Panc1 (cell line): ENCODE measurements around the gene NHLRC3. TPM values are rescaled to one million over a fixed set of nuclear protein-coding genes. Genes with fewer than 3 reads are reported as not detected.

ENCODE experiments used
- ATAC-seq: fragments of 200-7000 bp; cut with Tn5 transposase; 2 replicates; pipeline ENCODE4 v1.9.1; 2020; ENCODE audit warnings: mild to moderate bottlenecking, moderate library complexity
- BruUV-seq: library from RNA; stranded (reverse); fragments of 400-500 nt; replicated peaks from 2 replicates; lab custom pipeline; 2021; lab: Mats Ljungman, UMichigan
- CTCF ChIA-PET: fragments of 300-600 bp; sonication (Branson Sonifier 250); formaldehyde crosslinking; loops from one replicate; lab custom pipeline; 2022; ENCODE audit warnings: antibody characterized with exemption; lab: Charles Lee
- POLR2A ChIA-PET: fragments of 300-600 bp; sonication (Branson Sonifier 250); formaldehyde crosslinking; loops from one replicate; lab custom pipeline; 2022; ENCODE audit warnings: antibody characterized with exemption; lab: Charles Lee
- DNase-seq: peaks from one replicate; pipeline ENCODE4 v3.0.0-alpha.2; 2010; ENCODE audit warnings: low read depth, low spot score
- H3K27ac ChIP-seq: 2 replicates; pipeline ENCODE4 v1.5.1; 2011; ENCODE audit warnings: mild to moderate bottlenecking, low read length, inconsistent platforms
- H3K27me3 ChIP-seq: fragments of 200-500 bp; sonication (Bioruptor generic); 2 replicates; pipeline ENCODE4 v1.6.0; 2014; ENCODE audit warnings: low read length, inconsistent platforms; ENCODE audit not compliant: control insufficient read depth, insufficient read depth
- H3K36me3 ChIP-seq: fragments of 200-500 bp; sonication (Bioruptor generic); 2 replicates; pipeline ENCODE4 v1.5.1; 2014; ENCODE audit warnings: inconsistent platforms, mild to moderate bottlenecking, low read length, moderate library complexity; ENCODE audit not compliant: control insufficient read depth, insufficient read depth
- H3K4me1 ChIP-seq: 2 replicates; pipeline ENCODE4 v1.5.1; 2011; ENCODE audit warnings: inconsistent platforms, mild to moderate bottlenecking, low read length, moderate library complexity; ENCODE audit not compliant: control insufficient read depth, insufficient read depth
- H3K4me3 ChIP-seq, 2 experiments: 2 replicates each; pipeline ENCODE4 v1.5.1; 2011 to 2012; ENCODE audit warnings: low read depth in 2 of 2, low read length in 2 of 2, mild to moderate bottlenecking in 2 of 2, inconsistent platforms in 1 of 2, moderate library complexity in 1 of 2
- H3K9me3 ChIP-seq: fragments of 200-500 bp; sonication (Bioruptor generic); 2 replicates; pipeline ENCODE4 v1.5.1; 2014; ENCODE audit warnings: low read depth, mild to moderate bottlenecking, inconsistent platforms, low read length, moderate library complexity; ENCODE audit not compliant: control insufficient read depth, insufficient read depth
- SIN3A ChIP-seq: IDR thresholded peaks from 2 replicates; pipeline ENCODE4 v1.6.1; 2012; ENCODE audit warnings: low read depth, mild to moderate bottlenecking, low read length, moderate library complexity, borderline replicate concordance; ENCODE audit not compliant: insufficient read depth
- TCF7L2 ChIP-seq: IDR thresholded peaks from 2 replicates; pipeline ENCODE4 v1.6.1; 2011; ENCODE audit warnings: mild to moderate bottlenecking, low read depth, low read length, inconsistent platforms
- in situ Hi-C: cut with HindIII; loops from 2 replicates; pipeline ENCODE4 v1.10.0; 2016; ENCODE audit warnings: low sequenced_read_pairs, low pct_unique_long_range_greater_than_20kb
- intact Hi-C: fragments of 100-400 bp; cut with micrococcal nuclease; formaldehyde crosslinking; loops from one replicate; pipeline ENCODE4 v1.10.0; 2022; ENCODE audit not compliant: unreplicated experiment
- total RNA-seq: library from RNA; stranded (reverse); gene quantifications from one replicate; pipeline ENCODE4 v1.2.1, GENCODE V29; 2021; ENCODE audit not compliant: unreplicated experiment
- TF ChIP-seq, protein P1 (sequence below), 2 experiments: IDR thresholded peaks; 2 replicates each; pipeline ENCODE4 v1.6.1; 2011 to 2012; ENCODE audit warnings: low read depth in 2 of 2, control low read depth in 1 of 2, low read length in 1 of 2, mild to moderate bottlenecking in 1 of 2, moderate library complexity in 1 of 2; ENCODE audit not compliant: insufficient read depth in 1 of 2

NHLRC3 gene
- total RNA-seq, 1 experiment from 2014 or later, result 16.1 TPM

DNA sequence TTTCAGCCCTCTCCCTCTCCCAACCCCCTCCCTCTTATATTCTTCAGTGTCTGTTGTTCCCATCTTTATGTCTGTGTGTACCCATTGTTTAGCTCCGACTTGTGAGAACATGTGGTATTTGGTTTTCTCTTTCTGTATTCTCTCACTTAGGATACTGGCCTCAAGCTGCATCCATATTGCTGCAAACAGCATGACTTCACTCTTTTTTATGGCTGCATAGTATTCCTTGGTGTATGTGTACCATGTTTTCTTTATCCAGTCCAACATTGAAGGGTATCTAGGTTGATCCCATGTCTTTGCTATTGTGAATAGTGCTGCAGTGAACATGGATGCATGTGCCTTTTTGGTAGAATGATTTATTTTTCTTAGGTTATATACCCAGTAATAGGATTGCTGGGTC, 17.8 kb downstream of the NHLRC3 start:
- no TSS peak for BruUV-seq
- no peak for DNase-seq
- POLR2A ChIA-PET, result no interaction called here
- TF ChIP-seq TCF7L2, result no peak
- TF ChIP-seq, protein P1, sequence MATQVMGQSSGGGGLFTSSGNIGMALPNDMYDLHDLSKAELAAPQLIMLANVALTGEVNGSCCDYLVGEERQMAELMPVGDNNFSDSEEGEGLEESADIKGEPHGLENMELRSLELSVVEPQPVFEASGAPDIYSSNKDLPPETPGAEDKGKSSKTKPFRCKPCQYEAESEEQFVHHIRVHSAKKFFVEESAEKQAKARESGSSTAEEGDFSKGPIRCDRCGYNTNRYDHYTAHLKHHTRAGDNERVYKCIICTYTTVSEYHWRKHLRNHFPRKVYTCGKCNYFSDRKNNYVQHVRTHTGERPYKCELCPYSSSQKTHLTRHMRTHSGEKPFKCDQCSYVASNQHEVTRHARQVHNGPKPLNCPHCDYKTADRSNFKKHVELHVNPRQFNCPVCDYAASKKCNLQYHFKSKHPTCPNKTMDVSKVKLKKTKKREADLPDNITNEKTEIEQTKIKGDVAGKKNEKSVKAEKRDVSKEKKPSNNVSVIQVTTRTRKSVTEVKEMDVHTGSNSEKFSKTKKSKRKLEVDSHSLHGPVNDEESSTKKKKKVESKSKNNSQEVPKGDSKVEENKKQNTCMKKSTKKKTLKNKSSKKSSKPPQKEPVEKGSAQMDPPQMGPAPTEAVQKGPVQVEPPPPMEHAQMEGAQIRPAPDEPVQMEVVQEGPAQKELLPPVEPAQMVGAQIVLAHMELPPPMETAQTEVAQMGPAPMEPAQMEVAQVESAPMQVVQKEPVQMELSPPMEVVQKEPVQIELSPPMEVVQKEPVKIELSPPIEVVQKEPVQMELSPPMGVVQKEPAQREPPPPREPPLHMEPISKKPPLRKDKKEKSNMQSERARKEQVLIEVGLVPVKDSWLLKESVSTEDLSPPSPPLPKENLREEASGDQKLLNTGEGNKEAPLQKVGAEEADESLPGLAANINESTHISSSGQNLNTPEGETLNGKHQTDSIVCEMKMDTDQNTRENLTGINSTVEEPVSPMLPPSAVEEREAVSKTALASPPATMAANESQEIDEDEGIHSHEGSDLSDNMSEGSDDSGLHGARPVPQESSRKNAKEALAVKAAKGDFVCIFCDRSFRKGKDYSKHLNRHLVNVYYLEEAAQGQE (IDR thresholded peaks at IDR 0.05; ENCODE audit: insufficient read depth in 1 of 2, low read depth in 2 of 2, low read length in 1 of 2), result no peak
- H3K36me3 ChIP-seq, result no peaks in the 10 kb centered on the region
- intact Hi-C loops (no loop called here), in situ Hi-C loops (no loop called here)
- H3K9me3 ChIP-seq, result no peaks in the 10 kb centered on the region
- H3K27me3 ChIP-seq, result no peaks in the 10 kb centered on the region
- CTCF ChIA-PET, result no interaction called here
- H3K27ac ChIP-seq, result no peak overlapping the region
- no peak for ATAC-seq
- H3K4me3 ChIP-seq, result no peak overlapping the region
- H3K4me1 ChIP-seq, result no peaks in the 10 kb centered on the region

DNA sequence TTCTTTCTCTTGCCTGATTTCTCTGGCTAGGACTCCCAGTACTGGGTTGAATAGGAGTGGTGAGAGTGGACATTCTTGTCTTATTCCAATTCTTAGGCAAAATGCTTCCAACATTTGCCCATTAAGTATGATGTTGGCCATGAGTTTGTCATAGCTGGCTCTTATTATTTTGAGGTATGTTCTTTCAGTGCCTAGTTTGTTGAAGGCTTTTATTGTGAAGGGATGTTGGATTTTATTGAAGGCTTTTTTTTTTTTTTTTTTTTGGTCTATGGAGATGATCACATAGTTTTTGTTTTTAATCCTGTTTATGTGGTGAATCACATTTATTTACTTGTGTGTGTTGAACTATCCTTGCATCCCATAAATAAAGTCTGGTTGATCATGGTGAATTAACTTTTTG, 19.8 kb downstream of the NHLRC3 start:
- in situ Hi-C loops, result no loop called here
- Histone ChIP-seq H3K27ac (no peak overlapping the region), H3K4me3 (no peak overlapping the region), H3K4me1 (no peaks in the 10 kb centered on the region), H3K36me3 (no peaks in the 10 kb centered on the region), H3K27me3 (no peaks in the 10 kb centered on the region), H3K9me3 (no peaks in the 10 kb centered on the region)
- ATAC-seq, result no peak
- TF ChIP-seq, protein P1 (IDR thresholded peaks at IDR 0.05; ENCODE audit: insufficient read depth in 1 of 2, low read depth in 2 of 2, low read length in 1 of 2), result no peak
- no peak for TF ChIP-seq TCF7L2
- TF ChIP-seq SIN3A, result no peak
- no peak for DNase-seq
- ChIA-PET POLR2A (no interaction called here), CTCF (no interaction called here)
- BruUV-seq, result no TSS peak
- intact Hi-C loops, result no loop called here

DNA sequence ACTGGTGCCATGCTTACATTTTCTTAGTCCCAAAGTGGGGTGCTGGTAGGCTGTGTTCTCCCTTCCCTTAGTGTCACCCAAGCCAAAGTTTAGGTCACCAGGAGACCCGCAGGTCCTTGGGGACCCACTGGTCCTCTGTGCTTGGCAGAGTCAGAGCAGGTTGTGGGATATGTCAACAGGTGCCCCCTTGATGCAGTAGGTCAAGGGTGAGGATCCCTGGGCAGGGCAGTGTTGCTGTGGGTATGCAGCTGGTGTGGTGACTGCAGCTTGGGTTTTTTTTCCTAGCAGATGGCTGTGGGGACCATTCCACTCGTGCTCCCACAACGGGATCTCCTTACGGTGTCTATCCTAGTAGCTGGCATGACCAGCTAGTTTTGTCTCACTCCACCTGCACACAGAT, 23.7 kb downstream of the NHLRC3 start:
- Histone ChIP-seq H3K4me3 (no peak overlapping the region), H3K36me3 (no peaks in the 10 kb centered on the region), H3K4me1 (no peaks in the 10 kb centered on the region), H3K9me3 (no peaks in the 10 kb centered on the region), H3K27ac (no peak overlapping the region), H3K27me3 (no peaks in the 10 kb centered on the region)
- ChIA-PET POLR2A (no interaction called here), CTCF (no interaction called here)
- DNase-seq, result no peak
- in situ Hi-C loops, result no loop called here
- BruUV-seq, result no TSS peak
- intact Hi-C loops, result no loop called here
- TF ChIP-seq SIN3A, result no peak
- ATAC-seq, result no peak
